Chondrocyte (in vitro differentiated cells): ENCODE measurements around the gene ASS1. TPM values are rescaled to one million over a fixed set of nuclear protein-coding genes. Genes with fewer than 3 reads are reported as not detected.

ENCODE experiments used
- DNase-seq: peaks from one replicate; pipeline ENCODE4 v3.0.0; 2021; ENCODE audit warnings: mixed read lengths, low spot score
- H3K27ac Mint-ChIP-seq: one replicate; pipeline ENCODE4 v1.8.0; 2021; ENCODE audit warnings: mild to moderate bottlenecking, moderate library complexity, mixed read lengths; ENCODE audit not compliant: unreplicated experiment
- H3K27me3 Mint-ChIP-seq: 2 replicates; pipeline ENCODE4 v1.8.0; 2021; ENCODE audit warnings: low read depth, mixed read lengths
- H3K36me3 Mint-ChIP-seq: 2 replicates; pipeline ENCODE4 v1.8.0; 2021; ENCODE audit warnings: low read depth, mixed read lengths
- H3K4me1 Mint-ChIP-seq: 2 replicates; pipeline ENCODE4 v1.8.0; 2021; ENCODE audit warnings: low read depth, mild to moderate bottlenecking, mixed read lengths
- H3K4me3 Mint-ChIP-seq: one replicate; pipeline ENCODE4 v1.8.0; 2021; ENCODE audit warnings: mild to moderate bottlenecking, moderate library complexity, mixed read lengths; ENCODE audit not compliant: unreplicated experiment
- H3K9me3 Mint-ChIP-seq: 2 replicates; pipeline ENCODE4 v1.8.0; 2021; ENCODE audit warnings: low read depth, mixed read lengths
- total RNA-seq: library from RNA; stranded (reverse); gene quantifications from 3 replicates; pipeline ENCODE4 v1.2.1, GENCODE V29; 2021
- TF ChIP-seq, protein P1 (sequence below): fragments of 200-600 bp; sonication (generic); IDR thresholded peaks from 2 replicates; pipeline ENCODE4 v1.5.0; 2021; ENCODE audit warnings: antibody characterized with exemption, mild to moderate bottlenecking, moderate library complexity

ASS1 gene
- total RNA-seq, 1 donor from 2014 or later, result 193 TPM

DNA sequence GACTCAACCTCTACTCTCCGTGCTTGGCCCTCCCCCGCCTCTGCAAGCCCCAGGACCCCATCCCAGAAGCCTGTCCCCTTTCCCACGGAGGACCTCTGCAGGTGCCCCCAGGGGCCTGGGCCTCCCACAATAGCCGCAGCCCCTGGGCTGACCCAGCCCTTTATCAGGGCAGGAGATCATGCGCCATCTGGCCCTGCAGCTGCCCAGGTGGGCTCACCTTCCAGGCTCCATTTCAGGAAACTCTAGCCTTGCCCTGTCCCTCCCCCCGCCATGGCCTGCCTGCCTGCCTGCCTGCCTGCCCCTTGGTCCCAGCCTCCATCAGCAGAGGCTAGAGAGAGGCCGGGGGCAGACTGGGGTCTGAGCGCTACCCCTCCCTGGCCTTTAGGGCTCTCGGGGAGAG lies 48.7 kb downstream of the ASS1 start:
- no peak overlapping the region for H3K4me3 Mint-ChIP-seq
- TF ChIP-seq, protein P1, sequence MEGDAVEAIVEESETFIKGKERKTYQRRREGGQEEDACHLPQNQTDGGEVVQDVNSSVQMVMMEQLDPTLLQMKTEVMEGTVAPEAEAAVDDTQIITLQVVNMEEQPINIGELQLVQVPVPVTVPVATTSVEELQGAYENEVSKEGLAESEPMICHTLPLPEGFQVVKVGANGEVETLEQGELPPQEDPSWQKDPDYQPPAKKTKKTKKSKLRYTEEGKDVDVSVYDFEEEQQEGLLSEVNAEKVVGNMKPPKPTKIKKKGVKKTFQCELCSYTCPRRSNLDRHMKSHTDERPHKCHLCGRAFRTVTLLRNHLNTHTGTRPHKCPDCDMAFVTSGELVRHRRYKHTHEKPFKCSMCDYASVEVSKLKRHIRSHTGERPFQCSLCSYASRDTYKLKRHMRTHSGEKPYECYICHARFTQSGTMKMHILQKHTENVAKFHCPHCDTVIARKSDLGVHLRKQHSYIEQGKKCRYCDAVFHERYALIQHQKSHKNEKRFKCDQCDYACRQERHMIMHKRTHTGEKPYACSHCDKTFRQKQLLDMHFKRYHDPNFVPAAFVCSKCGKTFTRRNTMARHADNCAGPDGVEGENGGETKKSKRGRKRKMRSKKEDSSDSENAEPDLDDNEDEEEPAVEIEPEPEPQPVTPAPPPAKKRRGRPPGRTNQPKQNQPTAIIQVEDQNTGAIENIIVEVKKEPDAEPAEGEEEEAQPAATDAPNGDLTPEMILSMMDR, result no peak
- peaks cover 8% of the 10 kb centered on the region for H3K9me3 Mint-ChIP-seq
- peak overlapping the region; percentile 12 for H3K27ac Mint-ChIP-seq
- H3K4me1 Mint-ChIP-seq, result no peaks in the 10 kb centered on the region
- H3K36me3 Mint-ChIP-seq, result peaks cover 25% of the 10 kb centered on the region
- no peak for DNase-seq
- no peaks in the 10 kb centered on the region for H3K27me3 Mint-ChIP-seq

DNA sequence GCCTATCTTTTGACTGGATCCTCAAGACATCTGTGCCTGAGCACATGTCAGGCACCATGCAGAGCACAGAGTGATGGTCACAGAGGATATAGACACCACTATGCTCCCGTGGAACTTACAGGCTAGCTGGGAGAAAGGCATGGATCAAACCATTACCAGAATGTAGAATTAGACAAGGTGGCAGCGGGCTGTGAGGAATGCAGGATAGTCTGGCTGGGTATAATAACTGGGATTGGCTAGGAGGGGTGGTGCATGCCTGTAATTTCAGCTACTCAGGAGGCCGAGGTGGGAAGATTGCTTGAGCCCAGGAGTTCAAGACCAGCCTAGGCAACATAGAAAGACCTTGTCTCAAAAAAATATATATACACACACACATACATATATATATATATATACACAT lies 50.3 kb downstream of the ASS1 start:
- no peak for DNase-seq
- H3K4me1 Mint-ChIP-seq, result no peaks in the 10 kb centered on the region
- no peaks in the 10 kb centered on the region for H3K27me3 Mint-ChIP-seq
- no peak overlapping the region for H3K4me3 Mint-ChIP-seq
- TF ChIP-seq, protein P1, result no peak
- H3K36me3 Mint-ChIP-seq, result peaks cover 28% of the 10 kb centered on the region
- H3K9me3 Mint-ChIP-seq, result peaks cover 8% of the 10 kb centered on the region
- no peak overlapping the region for H3K27ac Mint-ChIP-seq

DNA sequence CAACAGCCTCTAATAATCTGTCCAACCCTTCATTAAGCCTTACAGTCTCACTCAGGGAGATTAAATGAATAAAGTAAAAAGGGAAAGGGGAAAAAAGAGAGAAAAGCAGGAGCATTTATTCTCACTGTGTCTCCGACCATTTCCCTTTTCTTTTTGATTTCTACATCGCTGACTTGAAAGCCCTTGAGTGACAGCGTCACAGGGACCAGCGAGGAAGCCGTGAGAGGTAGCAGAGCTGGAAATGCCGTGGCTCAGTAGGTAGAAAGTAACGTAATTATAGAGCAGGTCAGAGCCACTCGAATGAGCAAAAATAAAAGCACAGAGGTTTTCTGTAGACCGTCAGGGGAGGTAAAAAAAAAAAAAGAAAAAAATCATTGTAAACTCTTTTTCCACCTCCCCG lies 52.4 kb downstream of the ASS1 start:
- Mint-ChIP-seq H3K4me3 (no peak overlapping the region), H3K27ac (no peak overlapping the region), H3K36me3 (peaks cover 35% of the 10 kb centered on the region), H3K9me3 (peaks cover 8% of the 10 kb centered on the region), H3K27me3 (no peaks in the 10 kb centered on the region), H3K4me1 (no peaks in the 10 kb centered on the region)
- no peak for DNase-seq
- TF ChIP-seq, protein P1, result no peak

DNA sequence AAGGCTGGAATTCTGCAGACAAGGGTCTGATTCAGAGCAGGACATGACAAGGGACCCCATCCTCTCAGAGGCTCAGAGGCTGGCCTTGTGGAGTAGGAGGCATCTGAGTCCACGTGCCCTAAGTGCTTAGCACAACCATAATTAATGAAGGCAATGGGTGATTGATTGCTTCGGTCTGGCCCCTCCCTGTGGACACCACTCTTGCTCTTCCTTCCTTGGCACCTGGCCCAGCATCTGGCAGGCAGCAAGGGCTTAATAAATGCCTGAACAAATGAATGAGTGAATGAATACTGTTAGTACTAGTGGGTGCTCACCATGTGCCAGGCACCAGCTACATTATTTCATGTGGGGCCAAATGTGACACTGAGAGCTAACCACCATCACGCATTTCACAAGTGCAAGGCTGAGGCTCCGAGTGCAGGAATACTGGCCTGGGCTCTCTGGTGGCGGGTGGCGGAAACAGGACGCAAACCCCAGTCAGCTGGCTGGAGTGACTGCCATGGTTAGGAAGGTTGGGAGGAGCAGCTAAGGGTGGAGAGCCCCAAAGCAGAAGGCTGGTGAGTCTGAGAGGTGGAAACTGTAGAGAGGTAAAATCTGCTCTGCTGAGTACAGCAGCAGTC lies 53.6 kb downstream of the ASS1 start:
- H3K9me3 Mint-ChIP-seq, result peaks cover 8% of the 10 kb centered on the region
- no peak overlapping the region for H3K27ac Mint-ChIP-seq

DNA sequence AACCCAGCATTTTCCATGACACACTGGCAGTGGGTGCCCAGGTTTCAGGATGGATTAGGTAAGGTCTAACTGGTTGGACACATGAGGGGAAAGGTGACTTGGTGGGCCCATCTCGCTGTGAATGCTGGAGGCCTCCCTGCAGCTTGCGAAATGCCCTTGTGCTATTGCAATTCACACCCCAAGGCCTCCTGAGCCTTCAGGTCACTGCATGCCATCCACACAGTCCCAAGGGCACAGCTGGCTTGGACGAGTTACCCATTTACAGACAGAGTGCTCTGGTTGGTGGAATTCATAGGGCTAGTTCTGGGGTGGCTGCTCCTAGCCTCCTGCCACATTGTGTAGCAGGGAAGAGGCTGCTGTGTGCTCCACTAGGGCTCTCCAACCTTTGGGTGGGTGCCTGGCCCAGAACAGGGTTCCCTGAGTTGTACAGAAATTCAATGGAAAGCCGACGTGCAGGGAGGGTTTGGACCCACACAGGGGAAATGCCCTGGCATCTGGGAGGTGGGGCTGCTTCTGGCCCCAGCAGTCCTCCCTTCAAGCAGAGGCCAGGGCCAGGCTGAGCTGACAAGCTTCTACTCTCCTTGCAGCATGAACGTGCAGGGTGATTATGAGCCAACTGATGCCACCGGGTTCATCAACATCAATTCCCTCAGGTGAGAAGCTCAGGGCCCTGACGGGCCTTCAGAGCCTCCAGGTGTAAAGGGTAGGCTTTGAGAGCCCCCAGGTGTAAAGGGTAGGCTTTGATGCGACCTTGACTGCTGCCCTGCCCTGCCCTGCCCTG lies 54.3 kb downstream of the ASS1 start:
- TF ChIP-seq, protein P1, result no peak
- Mint-ChIP-seq H3K36me3 (peaks cover 35% of the 10 kb centered on the region), H3K4me3 (no peak overlapping the region), H3K4me1 (no peaks in the 10 kb centered on the region), H3K9me3 (peaks cover 8% of the 10 kb centered on the region), H3K27me3 (no peaks in the 10 kb centered on the region), H3K27ac (no peak overlapping the region)
- DNase-seq, result no peak

More for the DNA sequence above, 53.6 kb downstream of the ASS1 start:
- no peaks in the 10 kb centered on the region for H3K27me3 Mint-ChIP-seq
- no peak overlapping the region for H3K4me3 Mint-ChIP-seq
- no peaks in the 10 kb centered on the region for H3K4me1 Mint-ChIP-seq
- DNase-seq, result no peak
- H3K36me3 Mint-ChIP-seq, result peaks cover 35% of the 10 kb centered on the region
- TF ChIP-seq, protein P1, result no peak
